MCF 10A (cell line): ENCODE results near the gene ZNF467. TPM values are rescaled to one million over a fixed set of nuclear protein-coding genes. Genes with fewer than 3 reads are reported as not detected.

Experiments used
- BruUV-seq: library from RNA; stranded (reverse); fragments of 400-500 nt; replicated peaks from 2 replicates; lab custom pipeline; 2021; lab: Mats Ljungman, UMichigan
- CTCF ChIA-PET: fragments of 300-600 bp; sonication (Branson Sonifier 250); formaldehyde crosslinking; extraction: SDS; loops from one replicate; lab custom pipeline; 2021; ENCODE audit warnings: antibody characterized with exemption, inconsistent platforms; lab: Yijun Ruan, JAX
- POLR2A ChIA-PET: fragments of 300-600, 350-650 bp; sonication (Branson Sonifier 250); formaldehyde crosslinking; extraction: SDS; loops from one replicate; lab custom pipeline; 2020; ENCODE audit warnings: antibody characterized with exemption, inconsistent platforms; lab: Yijun Ruan, JAX
- DNase-seq: peaks from one replicate; pipeline ENCODE4 v3.0.0-alpha.2; 2018; ENCODE audit not compliant: unreplicated experiment
- H3K27ac Mint-ChIP-seq: one replicate; pipeline ENCODE4 v1.8.0; 2022; ENCODE audit warnings: mild to moderate bottlenecking, low read depth, mixed read lengths; ENCODE audit not compliant: unreplicated experiment
- H3K27me3 Mint-ChIP-seq: one replicate; pipeline ENCODE4 v1.8.0; 2022; ENCODE audit warnings: mixed read lengths; ENCODE audit not compliant: insufficient read depth, unreplicated experiment
- H3K36me3 Mint-ChIP-seq: one replicate; pipeline ENCODE4 v1.8.0; 2022; ENCODE audit warnings: mild to moderate bottlenecking, moderate library complexity, mixed read lengths; ENCODE audit not compliant: insufficient read depth, unreplicated experiment
- H3K4me1 Mint-ChIP-seq: one replicate; pipeline ENCODE4 v1.8.0; 2022; ENCODE audit warnings: mixed read lengths; ENCODE audit not compliant: insufficient read depth, unreplicated experiment
- H3K4me3 Mint-ChIP-seq: one replicate; pipeline ENCODE4 v1.8.0; 2022; ENCODE audit warnings: mild to moderate bottlenecking, moderate library complexity, mixed read lengths; ENCODE audit not compliant: unreplicated experiment
- H3K9me3 Mint-ChIP-seq: one replicate; pipeline ENCODE4 v1.8.0; 2022; ENCODE audit warnings: mixed read lengths; ENCODE audit not compliant: unreplicated experiment
- CTCF ChIP-seq: fragments of 200-600 bp; IDR thresholded peaks from one replicate; pipeline ENCODE4 v1.8.0; 2022; ENCODE audit warnings: antibody characterized with exemption, mild to moderate bottlenecking; ENCODE audit not compliant: unreplicated experiment
- intact Hi-C: fragments of 100-400 bp; cut with micrococcal nuclease; formaldehyde crosslinking; loops from 2 replicates; pipeline ENCODE4 v1.14.1; 2022
- total RNA-seq: library from RNA; stranded (reverse); gene quantifications from 2 replicates; pipeline ENCODE4 v1.2.3, GENCODE V29; 2022

ZNF467 gene
- total RNA-seq, 1 experiment from 2014 or later = 3.7 TPM

GRCh38 chr7:149782682-149783345, 9.4 kb upstream of the ZNF467 start:
- H3K9me3 Mint-ChIP-seq = no peaks in the 10 kb centered on the region
- no peak for DNase-seq
- no peaks in the 10 kb centered on the region for H3K27me3 Mint-ChIP-seq
- H3K36me3 Mint-ChIP-seq = no peaks in the 10 kb centered on the region
- BruUV-seq = no TSS peak
- no peak overlapping the region for H3K4me3 Mint-ChIP-seq
- ChIA-PET CTCF (interaction anchor here (0.6 to 1.5 kb wide), 2 partner anchors 25 to 75 kb away, joined by 3 to 10 read pairs; no protein-coding TSS in a partner anchor), POLR2A (interaction anchor here (0.7 kb wide), 1 partner anchor 19 kb away, joined by 3 read pairs; no protein-coding TSS in a partner anchor)
- no peak for TF ChIP-seq CTCF
- H3K4me1 Mint-ChIP-seq = no peaks in the 10 kb centered on the region
- intact Hi-C loops = no loop called here
- H3K27ac Mint-ChIP-seq = no peak overlapping the region

- ChIA-PET POLR2A (no interaction called here), CTCF (interaction anchor here (1.5 kb wide), 1 partner anchor 25 kb away, joined by 10 read pairs; no protein-coding TSS in a partner anchor)
- Mint-ChIP-seq H3K27ac (no peak overlapping the region), H3K9me3 (no peaks in the 10 kb centered on the region), H3K4me1 (no peaks in the 10 kb centered on the region), H3K27me3 (no peaks in the 10 kb centered on the region), H3K36me3 (no peaks in the 10 kb centered on the region), H3K4me3 (no peak overlapping the region)
- no peak for DNase-seq
- intact Hi-C loops = no loop called here
- BruUV-seq = no TSS peak
- no peak for TF ChIP-seq CTCF
These were observed 8.5 kb upstream of the ZNF467 start for GRCh38 chr7:149781921-149782320.

- no TSS peak for BruUV-seq
- no peak overlapping the region for H3K4me3 Mint-ChIP-seq
- H3K27me3 Mint-ChIP-seq = no peaks in the 10 kb centered on the region
- no peaks in the 10 kb centered on the region for H3K9me3 Mint-ChIP-seq
- no peaks in the 10 kb centered on the region for H3K4me1 Mint-ChIP-seq
- no peak for TF ChIP-seq CTCF
- ChIA-PET POLR2A (no interaction called here), CTCF (interaction anchor here (1.7 kb wide), 1 partner anchor 27 kb away, joined by 7 read pairs; no protein-coding TSS in a partner anchor)
- no peak for DNase-seq
- H3K36me3 Mint-ChIP-seq = no peaks in the 10 kb centered on the region
- H3K27ac Mint-ChIP-seq = no peak overlapping the region
- intact Hi-C loops = no loop called here
These were observed 7.4 kb upstream of the ZNF467 start for GRCh38 chr7:149780636-149781419.

GRCh38 chr7:149780056-149780455, 6.7 kb upstream of the ZNF467 start:
- Mint-ChIP-seq H3K36me3 (no peaks in the 10 kb centered on the region), H3K4me1 (no peaks in the 10 kb centered on the region), H3K9me3 (no peaks in the 10 kb centered on the region), H3K4me3 (no peak overlapping the region), H3K27ac (no peak overlapping the region), H3K27me3 (no peaks in the 10 kb centered on the region)
- TF ChIP-seq CTCF = no peak
- no peak for DNase-seq
- BruUV-seq = no TSS peak
- CTCF ChIA-PET = interaction anchor here (1.0 to 1.7 kb wide), 2 partner anchors 28 to 38 kb away, joined by 5 to 7 read pairs; no protein-coding TSS in a partner anchor
- POLR2A ChIA-PET = no interaction called here
- intact Hi-C loops = no loop called here
